ENCODE data around the gene ME1. TPM values are rescaled to one million over a fixed set of nuclear protein-coding genes. Genes with fewer than 3 reads are reported as not detected.

ME1 gene
- total RNA-seq, 1 experiment from 2014 or later, result 131 TPM

- Histone ChIP-seq H3K9me3 (no peaks in the 10 kb centered on the region), H3K4me1 (peaks cover 9% of the 10 kb centered on the region), H3K36me3 (ENCODE audit: control insufficient read depth, insufficient read depth, low read length) (no peaks in the 10 kb centered on the region), H3K4me3 (ENCODE audit: low read depth, low read length) (no peak overlapping the region), H3K27me3 (replicated peaks; ENCODE audit: control insufficient read depth, insufficient read depth, low read length) (no peaks in the 10 kb centered on the region)
- no peak overlapping the region for H3K4me3 Mint-ChIP-seq (ENCODE audit: unreplicated experiment)
- H3K4me1 Mint-ChIP-seq (ENCODE audit: low read depth, unreplicated experiment), result peaks cover 7% of the 10 kb centered on the region
- DNase-seq, result no peak
- ChIA-PET CTCF (no interaction called here), POLR2A (no interaction called here)
- intact Hi-C loops (cut with micrococcal nuclease; ENCODE audit: unreplicated experiment), result no loop called here
- no peaks in the 10 kb centered on the region for H3K27me3 Mint-ChIP-seq (ENCODE audit: insufficient read depth, unreplicated experiment)
- no peak for TF ChIP-seq CTCF (IDR thresholded peaks at IDR 0.05; ENCODE audit: insufficient read depth in 1 of 2, low read depth in 1 of 2, low read length in 1 of 2, severe bottlenecking in 1 of 2, unreplicated experiment in 1 of 2)
- H3K9me3 Mint-ChIP-seq (ENCODE audit: unreplicated experiment), result no peaks in the 10 kb centered on the region
- BruUV-seq (replicated peaks), result no TSS peak
- H3K36me3 Mint-ChIP-seq (ENCODE audit: insufficient read depth, unreplicated experiment), result no peaks in the 10 kb centered on the region
- H3K27ac Mint-ChIP-seq (ENCODE audit: unreplicated experiment), result no peak overlapping the region
These were observed 12.7 kb upstream of the ME1 start for GRCh38 chr6:83443516-83443915.

GRCh38 chr6:83442752-83443151, 11.9 kb upstream of the ME1 start:
- no peak for DNase-seq
- BruUV-seq (replicated peaks), result no TSS peak
- Mint-ChIP-seq H3K4me1 (ENCODE audit: low read depth, unreplicated experiment) (peaks cover 7% of the 10 kb centered on the region), H3K27me3 (ENCODE audit: insufficient read depth, unreplicated experiment) (no peaks in the 10 kb centered on the region), H3K4me3 (ENCODE audit: unreplicated experiment) (no peak overlapping the region), H3K9me3 (ENCODE audit: unreplicated experiment) (no peaks in the 10 kb centered on the region), H3K27ac (ENCODE audit: unreplicated experiment) (no peak overlapping the region), H3K36me3 (ENCODE audit: insufficient read depth, unreplicated experiment) (no peaks in the 10 kb centered on the region)
- POLR2A ChIA-PET, result no interaction called here
- CTCF ChIA-PET, result no interaction called here
- no peaks in the 10 kb centered on the region for H3K9me3 ChIP-seq
- no peaks in the 10 kb centered on the region for H3K27me3 ChIP-seq (replicated peaks; ENCODE audit: control insufficient read depth, insufficient read depth, low read length)
- H3K4me1 ChIP-seq, result peaks cover 9% of the 10 kb centered on the region
- H3K4me3 ChIP-seq (ENCODE audit: low read depth, low read length), result no peak overlapping the region
- H3K36me3 ChIP-seq (ENCODE audit: control insufficient read depth, insufficient read depth, low read length), result no peaks in the 10 kb centered on the region
- intact Hi-C loops (cut with micrococcal nuclease; ENCODE audit: unreplicated experiment), result no loop called here
- no peak for TF ChIP-seq CTCF (IDR thresholded peaks at IDR 0.05; ENCODE audit: insufficient read depth in 1 of 2, low read depth in 1 of 2, low read length in 1 of 2, severe bottlenecking in 1 of 2, unreplicated experiment in 1 of 2)

GRCh38 chr6:83439201-83439600, 8.3 kb upstream of the ME1 start:
- no peaks in the 10 kb centered on the region for H3K27me3 Mint-ChIP-seq (ENCODE audit: insufficient read depth, unreplicated experiment)
- no peak overlapping the region for H3K4me3 Mint-ChIP-seq (ENCODE audit: unreplicated experiment)
- no peaks in the 10 kb centered on the region for H3K9me3 ChIP-seq
- H3K4me3 ChIP-seq (ENCODE audit: low read depth, low read length), result no peak overlapping the region
- peaks cover 8% of the 10 kb centered on the region for H3K4me1 Mint-ChIP-seq (ENCODE audit: low read depth, unreplicated experiment)
- no peak for DNase-seq
- no peak overlapping the region for H3K27ac Mint-ChIP-seq (ENCODE audit: unreplicated experiment)
- no peaks in the 10 kb centered on the region for H3K27me3 ChIP-seq (replicated peaks; ENCODE audit: control insufficient read depth, insufficient read depth, low read length)
- TF ChIP-seq CTCF (IDR thresholded peaks at IDR 0.05; ENCODE audit: insufficient read depth in 1 of 2, low read depth in 1 of 2, low read length in 1 of 2, severe bottlenecking in 1 of 2, unreplicated experiment in 1 of 2), result no peak
- no peaks in the 10 kb centered on the region for H3K36me3 Mint-ChIP-seq (ENCODE audit: insufficient read depth, unreplicated experiment)
- POLR2A ChIA-PET, result no interaction called here
- intact Hi-C loops (cut with micrococcal nuclease; ENCODE audit: unreplicated experiment), result no loop called here
- no peaks in the 10 kb centered on the region for H3K9me3 Mint-ChIP-seq (ENCODE audit: unreplicated experiment)
- no TSS peak for BruUV-seq (replicated peaks)
- CTCF ChIA-PET, result no interaction called here
- peaks cover 25% of the 10 kb centered on the region for H3K4me1 ChIP-seq
- H3K36me3 ChIP-seq (ENCODE audit: control insufficient read depth, insufficient read depth, low read length), result no peaks in the 10 kb centered on the region
